HG03064 (cell line): ENCODE results near the gene PRDX1.
"Not testable (repeated sequence)": the region's sequence is repeated elsewhere in the genome, so short reads cannot be mapped to it uniquely, and the experiment has no call there.

Source experiments
- ATAC-seq: cut with Tn5 transposase; IDR thresholded peaks from one replicate; pipeline ENCODE4 v1.9.1; 2021; ENCODE audit warnings: low read depth; ENCODE audit not compliant: unreplicated experiment

PRDX1 gene

DNA sequence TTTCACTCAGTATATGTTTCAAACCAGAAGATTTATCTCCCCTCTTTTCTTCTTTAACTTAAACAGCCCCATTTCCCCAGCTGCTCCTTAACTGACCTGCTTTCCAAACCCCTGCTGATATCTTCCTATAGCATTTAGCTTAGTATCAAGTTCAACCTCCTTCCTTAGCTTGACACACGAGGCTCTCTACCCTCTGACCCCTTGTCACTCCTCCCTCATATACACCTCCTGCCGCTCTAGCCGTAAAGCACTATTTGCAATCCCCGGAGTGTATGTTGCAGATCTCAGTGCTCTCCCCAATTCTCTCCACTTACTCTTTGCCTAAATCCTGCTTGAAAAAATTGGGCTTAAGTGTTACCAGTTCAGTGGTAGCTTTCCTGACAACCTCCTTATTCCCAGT lies 15.2 kb upstream of the PRDX1 start:
- no peak for ATAC-seq

DNA sequence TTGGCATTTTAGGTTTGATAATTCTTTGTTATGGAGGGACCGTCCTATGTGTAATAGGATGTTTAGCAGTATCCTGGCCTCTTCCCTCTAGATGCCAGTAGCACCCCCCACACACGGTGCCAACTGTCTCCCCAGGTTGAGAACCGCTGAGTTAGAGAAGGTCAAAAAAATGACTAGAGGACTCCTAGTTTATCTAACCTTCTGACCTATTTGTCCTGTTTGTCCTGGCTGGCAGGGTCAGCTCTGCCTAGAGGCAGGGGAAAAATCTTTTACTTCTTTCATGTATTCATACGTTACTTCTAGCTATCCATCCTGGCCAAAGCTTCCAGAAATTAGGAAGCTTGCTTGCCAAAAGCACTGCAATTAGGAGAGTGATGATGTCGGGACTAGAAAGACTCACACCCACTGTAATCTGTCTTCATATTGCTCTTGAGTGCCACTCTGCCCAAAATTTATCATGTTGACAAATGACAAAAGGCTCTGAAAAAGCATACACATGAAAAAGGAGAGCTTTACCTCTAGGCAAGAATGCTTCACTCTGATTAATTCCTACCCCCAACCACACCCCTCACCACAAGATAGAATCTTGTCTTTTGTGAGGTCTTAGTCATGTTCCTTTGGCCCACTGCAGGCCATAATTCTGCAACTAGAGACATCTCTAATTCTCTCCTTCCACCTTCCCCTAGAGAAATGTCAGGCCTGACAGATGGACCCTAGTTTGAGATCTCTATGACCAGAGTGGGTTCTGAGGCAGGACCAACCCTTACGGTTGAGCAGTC lies 14.5 kb upstream of the PRDX1 start:
- no peak for ATAC-seq

- ATAC-seq: no peak
These were observed 10.2 kb upstream of the PRDX1 start for GRCh38 chr1:45531873-45532272.

DNA sequence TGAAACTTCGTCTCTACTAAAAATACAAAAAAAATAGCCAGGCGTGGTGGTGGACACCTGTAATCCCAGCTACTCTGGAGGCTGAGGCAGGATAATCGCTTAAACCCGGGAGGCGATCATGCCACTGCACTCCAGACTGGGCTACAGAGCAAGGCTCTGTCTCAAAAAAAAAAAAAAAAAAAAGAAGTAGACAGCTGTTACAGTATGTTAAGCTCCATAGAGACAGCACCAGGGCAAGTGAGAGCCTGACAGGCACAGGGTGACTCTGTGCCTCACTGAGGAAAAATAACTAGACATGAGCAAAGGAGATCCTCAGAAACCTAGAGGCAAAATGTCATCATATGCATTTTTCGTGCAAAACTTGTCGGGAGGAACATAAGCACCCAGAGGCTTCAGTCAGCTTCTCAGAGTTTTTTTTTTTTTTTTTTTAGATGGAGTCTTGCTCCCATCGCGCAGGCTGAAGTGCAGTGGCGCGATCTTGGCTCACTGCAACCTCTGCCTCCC lies 9.0 kb upstream of the PRDX1 start:
- no peak for ATAC-seq

DNA sequence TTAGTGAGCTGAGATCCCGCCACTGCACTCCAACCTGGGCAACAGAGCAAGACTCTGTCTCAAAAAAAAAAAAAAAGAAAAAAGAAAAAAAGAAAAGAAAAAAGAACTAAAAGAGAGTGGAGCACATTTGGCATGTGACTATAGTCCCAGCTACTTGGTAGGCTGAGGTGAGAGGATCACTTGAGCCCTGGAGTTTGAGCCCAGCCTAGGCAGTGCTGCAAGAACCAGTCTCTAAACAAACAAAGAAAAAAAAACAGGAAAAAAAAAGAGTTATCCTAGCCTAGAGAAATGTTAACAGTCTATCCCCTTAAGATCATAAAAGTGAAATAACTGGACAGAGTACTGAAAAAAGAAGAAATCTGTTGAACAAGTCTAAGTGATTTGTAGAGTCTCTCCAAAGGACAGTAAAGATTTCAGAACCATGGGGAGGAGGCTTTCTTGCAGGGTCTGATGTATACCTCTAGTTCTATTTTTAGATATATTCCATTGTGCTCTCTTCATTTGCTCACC lies 4.5 kb upstream of the PRDX1 start:
- ATAC-seq: no peak

DNA sequence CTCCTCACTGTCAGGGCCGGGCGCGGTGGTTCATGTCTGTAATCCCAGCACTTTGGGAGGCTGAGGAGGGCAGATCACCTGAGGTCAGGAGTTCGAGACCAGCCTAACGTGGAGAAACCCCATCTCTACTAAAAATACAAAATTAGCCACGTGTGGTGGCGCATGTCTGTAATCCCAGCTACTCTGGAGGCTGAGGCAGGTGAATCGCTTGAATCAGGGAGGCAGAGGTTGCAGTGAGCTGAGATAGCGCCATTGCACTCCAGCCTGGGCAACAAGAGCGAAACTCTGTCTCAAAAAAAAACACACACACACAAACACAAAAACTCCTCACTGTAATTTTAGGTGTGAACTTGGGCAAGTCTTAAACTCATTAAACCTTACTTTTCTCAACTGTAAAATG lies 2.3 kb upstream of the PRDX1 start:
- not testable (repeated sequence) for ATAC-seq

DNA sequence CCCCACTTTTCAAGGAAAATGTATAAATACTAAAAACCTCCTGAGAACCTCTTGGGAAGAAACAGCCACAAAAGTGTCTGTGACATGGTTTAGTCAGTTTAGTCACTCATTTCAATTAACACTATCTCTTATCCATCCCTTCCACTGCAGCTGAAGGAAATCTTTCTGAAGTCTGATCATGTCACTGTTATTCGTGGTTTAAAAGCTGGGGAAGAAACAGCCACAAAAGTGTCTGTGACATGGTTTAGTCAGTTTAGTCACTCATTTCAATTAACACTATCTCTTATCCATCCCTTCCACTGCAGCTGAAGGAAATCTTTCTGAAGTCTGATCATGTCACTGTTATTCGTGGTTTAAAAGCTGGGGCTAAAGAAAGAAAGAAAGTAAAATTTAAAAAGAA lies 1.8 kb upstream of the PRDX1 start:
- ATAC-seq: not testable (repeated sequence)

GRCh38 chr1:45522324-45523104 lies 830 bp upstream of the PRDX1 start:
- ATAC-seq: no peak

- not testable (repeated sequence) for ATAC-seq
These were observed 1.9 kb downstream of the PRDX1 start for GRCh38 chr1:45519774-45520173.

DNA sequence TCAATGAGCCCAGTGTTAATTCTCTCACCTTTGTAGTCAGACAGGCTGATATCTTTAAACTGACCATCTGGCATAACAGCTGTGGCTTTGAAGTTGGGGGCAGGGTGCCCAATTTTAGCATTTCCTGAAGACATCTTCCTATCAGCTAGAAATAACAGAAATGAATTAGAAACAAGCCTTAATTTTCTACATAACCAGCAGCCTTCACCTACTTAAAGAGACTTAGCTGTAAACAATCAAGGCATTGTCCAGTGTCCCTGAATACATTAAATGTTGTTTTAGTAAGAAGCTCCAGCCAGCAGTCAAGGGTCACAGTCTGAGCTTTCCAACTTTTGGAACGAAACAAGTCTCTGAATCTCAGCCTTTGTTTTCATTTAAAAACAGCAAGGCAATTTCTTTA lies 2.8 kb downstream of the PRDX1 start:
- ATAC-seq: no peak

DNA sequence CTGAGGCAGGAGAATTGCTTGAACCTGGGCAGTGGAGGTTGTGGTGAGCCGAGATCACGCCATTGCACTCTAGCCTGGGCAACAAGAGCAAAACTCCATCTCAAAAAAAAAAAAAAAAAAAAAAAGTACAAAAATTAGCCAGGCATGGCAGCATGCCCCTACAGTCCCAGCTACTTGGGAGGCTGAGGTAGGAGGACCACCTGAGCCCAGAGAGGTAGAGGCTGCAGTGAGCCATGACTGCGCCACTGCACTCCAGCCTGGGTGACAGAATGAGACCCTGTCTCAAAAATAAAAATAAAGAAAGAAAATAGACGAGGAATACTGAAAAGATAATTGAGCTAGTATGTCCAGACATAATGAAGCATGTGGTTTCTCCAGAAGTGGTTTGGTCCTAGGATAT lies 3.3 kb downstream of the PRDX1 start:
- ATAC-seq: not testable (repeated sequence)

GRCh38 chr1:45516465-45516864 lies 5.2 kb downstream of the PRDX1 start:
- no peak for ATAC-seq

- no peak for ATAC-seq
These were observed 5.6 kb downstream of the PRDX1 start for GRCh38 chr1:45516036-45516435.

GRCh38 chr1:45513532-45514260 lies 8.0 kb downstream of the PRDX1 start:
- not testable (repeated sequence) for ATAC-seq

GRCh38 chr1:45512641-45513054 lies 9.0 kb downstream of the PRDX1 start:
- no peak for ATAC-seq

DNA sequence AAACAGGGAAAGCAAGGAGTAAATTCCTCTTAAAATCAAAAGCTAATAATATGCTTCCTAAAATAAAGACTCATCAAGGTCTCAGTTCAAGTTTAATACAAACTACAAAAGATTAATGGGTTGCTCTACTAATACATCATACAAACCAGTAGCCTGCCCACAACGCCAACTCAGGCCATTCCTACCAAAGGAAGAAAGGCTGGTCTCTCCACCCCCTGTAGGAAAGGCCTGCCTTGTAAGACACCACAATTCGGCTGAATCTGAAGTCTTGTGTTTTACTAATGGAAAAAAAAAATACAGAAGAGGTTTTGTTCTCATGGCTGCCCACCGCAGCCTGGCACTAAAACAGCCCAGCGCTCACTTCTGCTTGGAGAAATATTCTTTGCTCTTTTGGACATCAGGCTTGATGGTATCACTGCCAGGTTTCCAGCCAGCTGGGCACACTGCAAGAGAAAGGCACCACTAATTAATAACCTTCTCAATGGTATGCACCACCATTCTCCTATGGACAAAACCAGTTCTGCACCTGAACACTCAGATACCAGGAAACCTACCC lies 10.6 kb downstream of the PRDX1 start:
- ATAC-seq: no peak

- ATAC-seq: no peak
These were observed 11.4 kb downstream of the PRDX1 start for GRCh38 chr1:45510036-45510971.

DNA sequence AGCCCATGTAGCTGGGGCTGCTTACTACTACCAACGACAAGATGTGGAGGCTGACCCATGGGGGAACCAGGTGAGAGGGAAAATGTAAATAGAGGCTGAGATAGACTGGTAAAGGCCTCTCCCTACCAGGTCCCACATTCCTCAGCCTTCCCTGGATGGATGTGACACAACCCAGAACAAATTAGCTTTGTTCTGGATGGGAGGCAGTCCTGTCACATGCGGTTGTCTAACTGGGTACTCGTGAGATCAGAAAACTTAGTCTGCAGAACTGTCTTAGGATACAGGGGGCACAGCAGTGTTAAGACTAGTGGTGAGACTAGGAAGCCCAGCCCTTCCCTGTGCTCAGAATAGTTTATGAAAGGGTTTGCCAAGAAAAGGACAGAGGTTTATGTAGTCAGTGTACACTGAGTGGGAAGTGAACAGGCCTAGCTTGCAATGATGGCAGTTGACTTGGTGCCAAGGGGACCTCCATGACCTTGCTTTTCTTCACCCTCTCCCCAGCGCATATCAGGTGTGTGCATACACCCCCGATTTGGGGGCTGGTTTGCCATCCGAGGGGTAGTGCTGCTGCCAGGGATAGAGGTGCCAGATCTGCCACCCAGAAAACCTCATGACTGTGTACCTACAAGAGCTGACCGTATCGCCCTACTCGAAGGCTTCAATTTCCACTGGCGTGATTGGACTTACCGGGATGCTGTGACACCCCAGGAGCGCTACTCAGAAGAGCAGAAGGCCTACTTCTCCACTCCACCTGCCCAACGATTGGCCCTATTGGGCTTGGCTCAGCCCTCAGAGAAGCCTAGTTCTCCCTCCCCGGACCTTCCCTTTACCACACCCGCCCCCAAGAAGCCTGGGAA lies 13.2 kb downstream of the PRDX1 start:
- no peak for ATAC-seq

GRCh38 chr1:45507893-45508292 lies 13.8 kb downstream of the PRDX1 start:
- ATAC-seq: no peak
